ENCODE measurements around the gene IL1RAPL2.

Gene IL1RAPL2

DNA sequence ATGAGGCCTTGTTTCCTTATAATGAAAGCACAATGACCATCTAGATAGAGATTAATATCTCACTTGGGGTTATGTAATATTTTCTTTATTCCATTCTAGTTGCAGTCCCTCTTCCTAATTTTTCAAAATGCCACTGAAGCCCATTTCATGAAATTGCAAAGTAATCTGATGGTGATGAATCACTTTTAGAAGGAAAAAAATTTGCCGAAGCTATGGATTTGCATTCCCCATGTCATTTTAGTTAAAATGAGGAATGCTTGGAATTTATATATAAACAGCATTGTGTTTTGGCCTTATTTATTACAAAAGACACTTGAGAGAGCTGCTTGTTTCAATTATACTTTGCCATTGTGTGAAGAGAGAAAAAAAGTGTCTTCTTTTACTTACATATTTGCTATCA, 896.2 kb downstream of the IL1RAPL2 start:
- DNase-seq (ENCODE audit: low read depth), result no peak

- DNase-seq (ENCODE audit: low read depth), result no peak
Observed at GRCh38 chrX:105463473-105463872, 897.5 kb downstream of the IL1RAPL2 start.

GRCh38 chrX:105464618-105465017, 898.6 kb downstream of the IL1RAPL2 start:
- no peak for DNase-seq (ENCODE audit: low read depth)

GRCh38 chrX:105468741-105469140, 902.7 kb downstream of the IL1RAPL2 start:
- DNase-seq (ENCODE audit: low read depth), result no peak

DNA sequence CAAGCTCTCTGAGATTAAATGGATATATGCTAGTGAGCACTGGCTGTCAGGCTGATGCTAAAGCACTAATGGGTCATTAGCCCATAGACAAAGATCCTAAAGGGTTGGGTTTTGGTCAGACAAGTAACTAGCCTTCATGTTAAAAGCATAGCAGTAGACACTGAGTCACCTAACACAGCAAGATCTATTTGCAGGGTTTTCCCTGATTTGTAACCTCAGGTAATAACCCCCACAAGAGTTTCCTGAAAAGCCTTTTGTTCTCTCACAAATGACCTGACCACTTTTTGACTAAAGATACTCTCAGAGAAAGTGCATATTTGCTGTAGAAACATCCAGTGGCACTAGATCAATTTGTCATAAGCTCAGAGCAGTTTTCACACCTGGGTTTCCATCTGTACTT, 905.6 kb downstream of the IL1RAPL2 start:
- no peak for DNase-seq (ENCODE audit: low read depth)

DNA sequence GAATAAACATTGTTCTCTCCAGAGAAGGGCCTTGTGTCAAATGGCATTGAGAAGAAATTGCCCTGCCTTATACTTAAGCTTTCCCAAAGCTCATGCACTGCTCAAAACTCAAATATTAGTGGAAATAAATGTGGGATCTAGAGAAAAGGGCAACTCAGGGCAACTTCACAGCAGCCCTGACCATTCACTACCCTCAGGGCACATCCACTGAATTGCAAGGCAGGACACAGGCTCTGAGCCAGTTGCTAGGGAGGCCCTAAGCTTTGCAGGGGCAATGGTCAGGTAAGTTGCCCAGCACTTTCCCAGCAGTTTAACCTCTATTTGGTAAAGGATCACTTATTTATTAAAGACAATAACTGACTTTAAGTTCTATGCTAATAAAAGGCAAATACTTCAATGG, 909.8 kb downstream of the IL1RAPL2 start:
- DNase-seq (ENCODE audit: low read depth), result no peak

GRCh38 chrX:105477351-105477750, 911.4 kb downstream of the IL1RAPL2 start:
- DNase-seq (ENCODE audit: low read depth), result no peak

DNA sequence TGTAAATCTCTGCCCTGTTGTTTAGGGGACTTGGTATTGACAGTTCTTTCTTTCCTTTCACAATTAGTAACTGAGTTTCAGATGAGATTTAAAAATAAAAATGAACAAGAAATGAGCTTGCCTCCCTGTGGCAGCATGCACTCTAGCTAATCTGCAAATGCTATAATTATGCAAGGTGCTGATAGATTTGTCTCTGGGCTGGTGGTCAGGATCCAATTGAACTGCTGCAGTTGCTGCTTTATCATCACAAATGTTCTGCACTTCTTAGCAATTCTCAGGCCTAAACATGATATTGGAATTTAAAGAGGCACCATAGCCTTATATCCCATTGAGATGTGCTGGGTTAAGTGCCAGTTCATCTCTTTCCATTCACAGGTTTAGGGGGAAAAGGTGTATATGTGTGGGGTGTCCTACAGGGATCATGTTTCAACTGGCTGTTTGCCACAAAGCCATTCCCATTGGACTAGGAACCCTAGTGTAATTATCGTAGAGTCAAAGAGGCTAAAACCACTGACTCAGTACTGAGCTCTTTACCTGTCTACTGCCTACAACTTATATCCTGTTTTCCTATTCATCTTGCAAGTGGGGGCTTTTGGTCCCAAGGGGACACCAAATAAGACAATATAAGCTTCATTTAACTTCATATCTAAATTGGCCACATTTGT, 914.8 kb downstream of the IL1RAPL2 start:
- DNase-seq (ENCODE audit: low read depth), result no peak

DNA sequence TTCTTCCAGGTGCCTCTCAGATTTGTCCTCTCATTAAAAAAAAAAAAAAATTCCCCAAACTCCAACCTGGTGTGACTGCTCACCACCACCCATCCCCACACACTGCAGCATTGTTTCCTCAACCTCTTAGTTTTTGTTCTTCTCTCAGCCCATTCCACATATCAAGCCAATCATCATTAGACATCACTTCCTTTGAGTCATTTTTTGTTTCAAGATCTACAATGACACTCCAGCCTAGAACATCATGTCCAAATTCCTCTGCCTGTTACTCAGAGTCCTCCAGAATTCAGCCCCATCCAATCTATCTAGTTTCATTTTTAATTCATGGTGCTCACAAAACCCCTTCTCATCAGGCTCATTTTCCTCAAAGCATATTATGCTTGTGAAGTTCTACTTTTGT, 917.0 kb downstream of the IL1RAPL2 start:
- DNase-seq (ENCODE audit: low read depth), result peak; percentile 69

GRCh38 chrX:105488716-105489115, 922.7 kb downstream of the IL1RAPL2 start:
- no peak for DNase-seq (ENCODE audit: low read depth)

DNA sequence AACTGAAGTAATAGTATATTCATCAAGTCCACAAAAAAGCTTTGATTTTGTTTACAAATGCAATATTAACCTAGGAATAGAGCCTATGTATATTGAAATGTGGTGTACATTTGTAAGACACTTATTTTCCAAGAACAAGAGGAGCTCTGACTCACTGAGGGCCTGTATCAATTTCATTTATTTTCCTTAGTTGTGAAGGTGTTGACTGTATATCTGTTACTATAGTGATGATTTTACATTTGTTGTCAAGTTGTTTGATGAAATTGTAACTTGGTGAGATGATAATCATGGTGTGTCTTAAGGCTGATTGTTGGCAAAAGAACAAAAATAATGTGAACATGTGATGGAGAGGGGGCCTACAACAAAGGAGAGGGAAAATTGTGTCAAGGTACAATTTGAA, 929.4 kb downstream of the IL1RAPL2 start:
- peak; percentile 4 for DNase-seq (ENCODE audit: low read depth)

- no peak for DNase-seq (ENCODE audit: low read depth)
Observed at GRCh38 chrX:105502336-105502735, 936.3 kb downstream of the IL1RAPL2 start.

DNA sequence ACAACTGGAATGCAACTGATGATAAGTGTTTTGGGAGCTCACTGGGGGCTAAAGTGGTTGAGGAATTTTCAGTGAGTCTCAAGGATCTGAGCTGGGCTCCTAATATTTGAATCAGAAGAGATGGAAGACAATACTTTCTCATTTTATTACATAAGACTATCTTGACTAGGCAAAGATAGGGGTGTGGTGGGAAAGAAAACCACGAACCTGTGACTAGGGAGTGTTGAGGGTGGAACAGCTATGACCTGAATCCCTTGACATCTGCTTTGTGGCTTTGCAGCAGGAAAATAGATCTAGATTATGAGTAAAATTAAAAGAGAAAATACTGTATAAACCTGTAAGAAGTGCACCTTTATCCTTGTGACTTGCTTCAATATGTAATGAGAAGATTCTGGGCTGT, 949.6 kb downstream of the IL1RAPL2 start:
- DNase-seq (ENCODE audit: low read depth), result no peak

DNA sequence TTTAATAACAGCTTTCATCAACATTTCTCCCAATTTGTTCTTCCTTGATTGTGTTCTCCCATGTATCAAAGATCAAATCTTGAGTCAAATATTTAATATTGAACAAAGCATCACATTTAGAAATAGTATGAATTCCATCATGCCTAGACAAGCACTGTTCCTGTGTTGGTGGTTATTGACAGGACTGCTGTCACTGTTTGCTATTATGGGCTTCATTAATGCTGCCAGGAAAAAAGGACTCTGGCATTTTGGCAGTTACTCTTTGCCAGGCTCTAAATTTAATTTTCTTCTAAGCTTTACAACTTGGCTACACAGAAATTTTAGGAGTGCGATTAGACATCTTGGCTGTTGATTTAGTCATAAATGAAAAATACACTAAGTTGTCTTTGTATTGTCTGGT, 960.4 kb downstream of the IL1RAPL2 start:
- DNase-seq (ENCODE audit: low read depth), result no peak

DNA sequence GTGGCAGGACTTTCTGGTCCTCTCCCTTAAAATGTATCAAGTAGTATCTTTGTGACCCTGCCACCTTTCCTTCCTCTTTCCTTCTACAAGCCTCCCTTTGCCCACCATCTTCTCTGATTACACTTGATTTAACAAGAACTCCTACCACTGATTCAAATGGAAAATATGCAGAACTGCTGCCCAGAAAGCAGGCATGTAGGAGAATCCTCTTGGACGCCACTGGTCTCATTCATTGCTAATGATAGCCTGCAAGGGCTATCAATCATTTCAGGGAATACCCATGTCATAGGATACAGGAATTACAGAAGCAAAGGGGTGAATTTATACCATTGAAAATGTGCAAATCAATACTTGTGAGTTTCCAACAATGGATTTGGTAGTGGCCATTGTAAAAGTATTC, 961.8 kb downstream of the IL1RAPL2 start:
- DNase-seq (ENCODE audit: low read depth), result no peak

DNA sequence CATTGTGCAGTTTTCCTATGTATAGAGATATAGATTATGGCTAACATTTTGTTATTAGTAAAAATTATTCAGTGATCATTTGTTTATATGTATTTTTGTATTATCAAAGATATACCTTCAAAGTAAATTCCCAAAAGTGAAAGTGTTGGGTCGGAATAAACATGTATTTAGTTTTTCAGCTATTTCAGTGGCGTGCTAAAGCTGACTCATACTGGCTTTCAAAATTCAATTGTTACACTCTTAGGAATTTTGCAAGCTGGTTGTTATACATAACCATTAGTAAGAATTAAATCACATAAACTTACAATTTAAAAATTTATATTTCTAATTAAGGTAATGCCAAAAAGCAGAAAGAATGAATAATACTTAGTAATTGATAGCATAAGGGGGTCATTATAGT, 968.0 kb downstream of the IL1RAPL2 start:
- DNase-seq (ENCODE audit: low read depth), result no peak

DNA sequence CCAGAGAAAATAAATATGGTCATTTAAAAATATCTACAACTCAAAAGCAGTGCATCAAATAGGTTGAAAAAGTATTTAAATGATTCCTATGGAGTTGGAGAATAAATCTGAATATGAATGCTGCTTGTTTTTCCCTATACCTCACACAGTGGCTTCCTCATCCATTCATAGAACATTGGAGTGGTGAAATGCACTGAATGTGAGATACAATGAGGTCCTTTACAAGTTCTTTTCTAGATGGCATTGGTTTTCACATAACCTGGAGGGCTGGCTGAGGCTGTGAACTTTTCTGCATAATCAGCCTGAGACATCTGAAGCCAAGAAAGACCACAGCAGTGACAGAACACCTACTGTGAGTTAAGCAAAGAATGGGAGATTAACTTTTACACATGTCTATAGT, 977.3 kb downstream of the IL1RAPL2 start:
- DNase-seq (ENCODE audit: low read depth), result no peak

GRCh38 chrX:105550043-105550663, 984.2 kb downstream of the IL1RAPL2 start:
- no peak for DNase-seq (ENCODE audit: low read depth)

DNA sequence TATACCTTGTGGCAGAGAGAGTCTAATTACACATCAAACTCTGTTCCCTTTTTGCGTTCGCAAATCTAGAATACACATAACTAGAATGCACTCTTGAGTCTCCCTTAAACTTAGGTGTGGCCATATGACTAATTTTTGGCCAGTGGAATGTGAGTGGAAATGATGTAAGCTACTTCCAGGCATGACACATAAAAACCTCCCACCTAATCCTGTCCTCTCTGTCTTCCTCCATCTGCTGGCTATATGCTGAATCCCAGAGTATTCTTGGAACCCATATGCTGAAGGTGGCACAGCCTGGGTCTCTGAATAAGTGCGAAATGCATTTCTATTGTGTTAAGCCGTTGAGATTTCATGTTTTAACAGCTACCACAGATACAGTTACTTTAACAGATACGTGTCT, 986.4 kb downstream of the IL1RAPL2 start:
- DNase-seq (ENCODE audit: low read depth), result peak; percentile 16

DNA sequence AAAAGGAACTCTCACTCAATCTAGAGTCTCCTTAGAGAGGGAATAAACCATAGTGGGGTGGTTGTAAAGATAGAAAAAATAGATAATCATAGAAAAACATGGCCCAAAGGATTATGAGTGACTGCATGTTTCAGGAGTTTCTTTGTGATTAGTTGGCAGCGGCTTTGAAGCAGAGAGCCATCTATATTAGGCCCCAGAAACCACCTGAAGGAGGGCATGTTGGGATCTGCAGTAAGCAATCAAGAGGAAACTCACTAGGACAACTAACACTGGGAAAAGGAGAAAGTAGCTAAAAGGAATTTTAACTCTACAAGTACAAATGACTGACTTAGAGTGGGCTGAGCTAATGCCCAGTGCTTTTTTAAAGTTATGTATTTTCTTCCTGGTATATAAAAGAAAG, 987.1 kb downstream of the IL1RAPL2 start:
- no peak for DNase-seq (ENCODE audit: low read depth)

DNA sequence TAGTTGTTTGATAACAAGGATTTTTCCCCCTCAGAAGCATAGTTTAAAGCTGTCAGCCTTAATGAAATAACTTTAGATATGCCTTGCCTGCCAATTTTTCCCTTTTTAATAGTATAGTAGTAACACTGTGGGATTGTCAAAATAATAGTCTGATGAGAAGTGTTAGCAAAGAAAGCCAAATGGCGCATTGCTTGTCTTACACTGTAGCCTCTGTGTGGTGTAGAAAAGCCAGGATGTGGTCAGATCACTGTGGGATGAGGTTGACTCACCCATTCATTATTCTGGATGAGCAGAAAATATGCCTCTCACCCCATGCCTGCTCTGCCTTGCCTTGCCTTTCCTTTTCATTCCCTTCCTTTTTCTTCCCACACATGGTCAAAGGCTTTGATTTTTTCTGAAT, 998.5 kb downstream of the IL1RAPL2 start:
- DNase-seq (ENCODE audit: low read depth), result peak; percentile 17

- no peak for DNase-seq (ENCODE audit: low read depth)
Observed at GRCh38 chrX:105565856-105566255, 999.9 kb downstream of the IL1RAPL2 start.

DNA sequence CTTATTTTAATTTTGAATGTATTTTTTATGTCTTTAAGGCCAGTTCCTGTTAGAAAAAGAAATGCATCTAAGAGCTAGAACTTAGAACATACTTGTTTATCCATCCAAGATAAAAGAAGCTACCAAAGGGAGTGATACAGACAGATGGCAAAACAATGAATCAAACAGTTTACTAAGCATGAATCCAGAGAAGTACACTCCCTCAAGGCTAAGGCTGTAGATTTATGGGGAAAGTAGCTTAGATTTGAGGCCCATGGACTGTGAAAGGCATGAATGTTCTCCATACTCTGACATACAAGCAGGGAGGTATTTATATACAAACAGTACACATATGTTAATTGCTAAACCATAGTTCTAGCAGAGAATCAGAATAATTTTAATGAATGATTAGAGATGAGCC, 1001.1 kb downstream of the IL1RAPL2 start:
- no peak for DNase-seq (ENCODE audit: low read depth)

- DNase-seq (ENCODE audit: low read depth), result no peak
Observed at GRCh38 chrX:105608745-105609144, 1042.7 kb downstream of the IL1RAPL2 start.

Measured in fibroblast of the conjunctiva (primary cell).